GM23248 (cell line): ENCODE measurements around the gene CPNE9. TPM values are rescaled to one million over a fixed set of nuclear protein-coding genes. Genes with fewer than 3 reads are reported as not detected.

ENCODE experiments used
- DNase-seq: peaks from one replicate; pipeline ENCODE4 v3.0.0-alpha.2; 2015
- H2AFZ ChIP-seq: fragments of 200-600 bp; sonication (generic); 2 replicates; pipeline ENCODE4 v1.6.1; 2016; ENCODE audit warnings: antibody characterized with exemption
- H3F3A ChIP-seq: fragments of 200-600 bp; sonication (generic); 2 replicates; pipeline ENCODE4 v1.6.1; 2016; ENCODE audit warnings: mild to moderate bottlenecking, antibody characterized with exemption, mixed run types; ENCODE audit not compliant: insufficient read depth
- H3K27ac ChIP-seq: fragments of 200-600 bp; sonication (generic); 2 replicates; pipeline ENCODE4 v1.5.1; 2016; ENCODE audit warnings: mild to moderate bottlenecking
- H3K27me3 ChIP-seq: fragments of 200-600 bp; sonication (generic); replicated peaks from 2 replicates; pipeline ENCODE4 v1.6.1; 2016; ENCODE audit warnings: mild to moderate bottlenecking; ENCODE audit not compliant: insufficient read depth
- H3K36me3 ChIP-seq: fragments of 200-600 bp; sonication (generic); 2 replicates; pipeline ENCODE4 v1.6.1; 2016; ENCODE audit warnings: low read depth, mild to moderate bottlenecking
- H3K4me1 ChIP-seq: fragments of 200-600 bp; sonication (generic); 2 replicates; pipeline ENCODE4 v1.6.1; 2016; ENCODE audit warnings: mild to moderate bottlenecking; ENCODE audit not compliant: insufficient read depth
- H3K4me2 ChIP-seq: fragments of 200-600 bp; sonication (generic); one replicate; pipeline ENCODE4 v1.6.1; 2016; ENCODE audit warnings: mild to moderate bottlenecking; ENCODE audit not compliant: unreplicated experiment
- H3K4me3 ChIP-seq: fragments of 200-600 bp; sonication (generic); 2 replicates; pipeline ENCODE4 v1.5.1; 2016; ENCODE audit warnings: mild to moderate bottlenecking
- H3K79me2 ChIP-seq: fragments of 200-600 bp; sonication (generic); 2 replicates; pipeline ENCODE4 v1.6.1; 2016; ENCODE audit warnings: mild to moderate bottlenecking; ENCODE audit not compliant: insufficient read depth
- H3K9ac ChIP-seq: fragments of 200-600 bp; sonication (generic); 2 replicates; pipeline ENCODE4 v1.6.1; 2016; ENCODE audit warnings: mild to moderate bottlenecking
- H3K9me2 ChIP-seq: fragments of 200-600 bp; sonication (generic); 2 replicates; pipeline ENCODE4 v1.6.1; 2016; ENCODE audit warnings: mixed run types, mild to moderate bottlenecking, moderate library complexity; ENCODE audit not compliant: insufficient read depth
- H3K9me3 ChIP-seq: fragments of 200-600 bp; sonication (generic); one replicate; pipeline ENCODE4 v1.6.1; 2017; ENCODE audit warnings: low read depth
- H4K20me1 ChIP-seq: fragments of 200-600 bp; sonication (generic); 2 replicates; pipeline ENCODE4 v1.6.0; 2016; ENCODE audit not compliant: insufficient read depth
- EZH2 ChIP-seq: fragments of 200-600 bp; sonication (generic); IDR thresholded peaks from 2 replicates; pipeline ENCODE4 v1.6.1; 2018; ENCODE audit warnings: antibody characterized with exemption, mild to moderate bottlenecking; ENCODE audit not compliant: insufficient read depth, poor library complexity, severe bottlenecking
- EZH2phosphoT487 ChIP-seq: fragments of 200-600 bp; sonication (generic); IDR thresholded peaks from 2 replicates; pipeline ENCODE4 v1.6.1; 2018; ENCODE audit warnings: antibody characterized with exemption, moderate library complexity, mild to moderate bottlenecking, low read depth; ENCODE audit not compliant: insufficient read depth
- WGBS, 2 experiments: methylation state at CpG; one replicate each; pipeline ENCODE4 v1.1.6; 2015 to 2017; ENCODE audit warnings: low lambda C conversion rate in 2 of 2, low coverage in 1 of 2; ENCODE audit errors: missing lambda C conversion rate in 2 of 2; 5-methylcytosine and 5-hydroxymethylcytosine counted together
- in situ Hi-C: fragments of 300-500 bp; cut with MboI; formaldehyde crosslinking; loops from 2 replicates; pipeline ENCODE4 v1.15.0; 2020
- polyA plus RNA-seq: library from polyadenylated mRNA; unstranded; fragments of >200 nt; fragmentation: Nextera tagmentation; extraction: Ambion mirVana; gene quantifications from 2 replicates; pipeline ENCODE4 v1.2.1, GENCODE V29; 2016
- total RNA-seq: library from RNA; depleted of rRNA; stranded (reverse); fragments of >200 nt; shearing (Covaris generic); gene quantifications from 2 replicates; pipeline ENCODE4 v1.2.3, GENCODE V29; 2014

The CPNE9 gene
- total and polyA plus RNA-seq, 2 experiments from 2014 or later, result not detected

GRCh38 chr3:9685216-9686049 is 18.2 kb upstream of the CPNE9 start:
- no peak overlapping the region for H3K27ac ChIP-seq
- H3K9me3 ChIP-seq, result no peaks in the 10 kb centered on the region
- no peaks in the 10 kb centered on the region for H4K20me1 ChIP-seq
- H3K4me2 ChIP-seq, result no peak overlapping the region
- peaks cover 12% of the 10 kb centered on the region for H3K36me3 ChIP-seq
- H3K9ac ChIP-seq, result no peak overlapping the region
- no peaks in the 10 kb centered on the region for H3F3A ChIP-seq
- TF ChIP-seq EZH2phosphoT487 (no peak), EZH2 (no peak)
- H3K79me2 ChIP-seq, result no peaks in the 10 kb centered on the region
- in situ Hi-C loops, result no loop called here
- no peaks in the 10 kb centered on the region for H3K27me3 ChIP-seq
- no peaks in the 10 kb centered on the region for H3K4me1 ChIP-seq
- DNase-seq, result no peak
- 93 to 95% methylated on average over 18 of the region's 18 CpGs for WGBS, 2 experiments
- no peak overlapping the region for H3K4me3 ChIP-seq
- H2AFZ ChIP-seq, result no peak overlapping the region
- no peaks in the 10 kb centered on the region for H3K9me2 ChIP-seq

GRCh38 chr3:9686050-9686550 is 17.5 kb upstream of the CPNE9 start:
- no peaks in the 10 kb centered on the region for H3F3A ChIP-seq
- no peaks in the 10 kb centered on the region for H3K9me2 ChIP-seq
- no peaks in the 10 kb centered on the region for H3K27me3 ChIP-seq
- in situ Hi-C loops, result no loop called here
- H3K36me3 ChIP-seq, result peaks cover 12% of the 10 kb centered on the region
- TF ChIP-seq EZH2 (no peak), EZH2phosphoT487 (no peak)
- H2AFZ ChIP-seq, result no peak overlapping the region
- no peak overlapping the region for H3K9ac ChIP-seq
- H3K79me2 ChIP-seq, result no peaks in the 10 kb centered on the region
- no peak for DNase-seq
- WGBS, 2 experiments, result 94 to 99% methylated on average over 9 of the region's 9 CpGs
- no peak overlapping the region for H3K4me3 ChIP-seq
- no peaks in the 10 kb centered on the region for H3K9me3 ChIP-seq
- no peak overlapping the region for H3K27ac ChIP-seq
- no peaks in the 10 kb centered on the region for H3K4me1 ChIP-seq
- no peak overlapping the region for H3K4me2 ChIP-seq
- no peaks in the 10 kb centered on the region for H4K20me1 ChIP-seq

GRCh38 chr3:9686703-9687102 is 16.9 kb upstream of the CPNE9 start:
- Histone ChIP-seq H2AFZ (no peak overlapping the region), H3K79me2 (no peaks in the 10 kb centered on the region), H3K27ac (no peak overlapping the region), H3K9me3 (no peaks in the 10 kb centered on the region), H3K27me3 (no peaks in the 10 kb centered on the region), H4K20me1 (no peaks in the 10 kb centered on the region), H3K4me2 (no peak overlapping the region), H3K36me3 (peaks cover 12% of the 10 kb centered on the region), H3K4me3 (no peak overlapping the region), H3F3A (no peaks in the 10 kb centered on the region), H3K9ac (no peak overlapping the region), H3K4me1 (no peaks in the 10 kb centered on the region), H3K9me2 (no peaks in the 10 kb centered on the region)
- no peak for TF ChIP-seq EZH2
- no peak for TF ChIP-seq EZH2phosphoT487
- in situ Hi-C loops, result no loop called here
- no peak for DNase-seq
- 71 to 84% methylated on average over 3 of the region's 3 CpGs for WGBS, 2 experiments

GRCh38 chr3:9687514-9687913 is 16.1 kb upstream of the CPNE9 start:
- no peak overlapping the region for H2AFZ ChIP-seq
- H3K4me3 ChIP-seq, result no peak overlapping the region
- H3K36me3 ChIP-seq, result peaks cover 7% of the 10 kb centered on the region
- TF ChIP-seq EZH2phosphoT487, result no peak
- TF ChIP-seq EZH2, result no peak
- H3K79me2 ChIP-seq, result no peaks in the 10 kb centered on the region
- no peaks in the 10 kb centered on the region for H3K4me1 ChIP-seq
- H3K4me2 ChIP-seq, result no peak overlapping the region
- H3K9ac ChIP-seq, result no peak overlapping the region
- no peak overlapping the region for H3K27ac ChIP-seq
- DNase-seq, result no peak
- H3K27me3 ChIP-seq, result no peaks in the 10 kb centered on the region
- no peaks in the 10 kb centered on the region for H4K20me1 ChIP-seq
- no peaks in the 10 kb centered on the region for H3F3A ChIP-seq
- no peaks in the 10 kb centered on the region for H3K9me2 ChIP-seq
- H3K9me3 ChIP-seq, result no peaks in the 10 kb centered on the region
- in situ Hi-C loops, result no loop called here
- WGBS, 2 experiments, result 96 to 97% methylated on average over 7 of the region's 7 CpGs
